Measurements from ENCODE around the gene UCK2.

DNA sequence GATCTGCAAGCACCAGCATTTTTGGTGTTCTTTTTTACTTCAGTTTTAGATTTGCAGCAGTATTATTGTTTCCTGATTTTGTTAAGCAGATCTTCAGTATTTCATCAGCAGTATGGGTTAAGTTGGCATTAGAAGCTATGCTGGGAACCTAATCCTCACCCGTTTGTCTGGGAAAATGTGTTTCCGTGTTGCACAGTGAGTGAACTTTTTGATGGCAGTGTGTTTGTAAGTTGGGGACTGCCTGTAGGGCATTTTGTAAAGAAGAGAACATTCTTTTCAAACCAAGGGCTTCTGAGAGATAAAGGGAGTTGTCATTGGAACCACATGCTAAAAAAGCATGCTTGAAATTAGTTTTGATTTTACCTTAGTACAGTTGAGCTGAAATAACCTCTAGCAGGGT is 35.9 kb downstream of the UCK2 start:
- TF ChIP-seq CTCF (IDR thresholded peaks at IDR 0.05; ENCODE audit: low read length) (no peak), EZH2 (IDR thresholded peaks at IDR 0.05; ENCODE audit: borderline replicate concordance, low read length) (no peak)
